ENCODE measurements around the gene TUB.

DNA sequence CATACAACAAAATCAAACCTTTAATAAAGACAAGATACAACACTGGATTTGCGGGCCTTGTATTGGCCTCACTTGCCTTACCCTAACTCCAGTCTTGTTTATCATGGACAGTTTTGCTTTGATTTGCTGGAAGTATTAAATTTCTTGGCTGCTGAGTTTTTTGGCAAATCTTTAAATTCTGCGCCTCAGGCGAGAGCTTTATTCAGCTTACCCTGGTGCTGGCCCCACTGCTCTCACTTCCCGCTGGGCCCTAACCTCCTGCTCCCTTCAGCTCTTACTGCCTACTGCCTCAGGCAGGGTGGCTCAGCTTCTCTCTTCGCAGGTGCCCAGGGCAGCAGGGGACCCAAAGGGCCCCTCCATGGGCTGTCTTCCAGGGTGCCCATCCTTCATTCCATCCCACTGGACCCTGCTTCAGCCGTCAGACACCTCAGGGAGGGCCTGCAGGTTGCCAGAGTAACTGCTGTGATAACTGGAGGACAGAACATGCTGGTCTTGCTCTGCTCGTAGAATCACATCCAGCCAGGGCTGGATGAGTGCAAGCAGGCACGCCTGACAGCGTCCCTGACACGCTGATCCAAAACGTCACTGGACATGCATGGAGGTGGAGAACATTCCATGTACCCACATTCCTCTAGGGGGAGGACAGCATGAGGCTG lies 45.7 kb upstream of the TUB start:
- no peak for TF ChIP-seq POLR2AphosphoS5 (IDR thresholded peaks at IDR 0.05)
- TF ChIP-seq CTCF (IDR thresholded peaks at IDR 0.05 in 8 of 11, conservative IDR thresholded peaks at IDR 0.05 in 3 of 11), result no peak

Data from spleen (tissue), 7 donors.